Stimulated activated CD8-positive, alpha-beta memory T cell treated with anti-CD3 and anti-CD28 coated beads, Interleukin-12 subunit alpha, Interleukin-12 subunit beta, amount 100 ng/mL, for 4 hours (primary cell): ENCODE results near the gene SLAMF6.
"Not testable (repeated sequence)": the region's sequence is repeated elsewhere in the genome, so short reads cannot be mapped to it uniquely, and the experiment has no call there.

ENCODE experiments used
- DNase-seq: peaks from one replicate; pipeline ENCODE4 v3.0.0-alpha.2; 2020; ENCODE audit warnings: low read depth

The SLAMF6 gene

GRCh38 chr1:160504651-160505050 is 18.4 kb downstream of the SLAMF6 start:
- DNase-seq = no peak

DNA sequence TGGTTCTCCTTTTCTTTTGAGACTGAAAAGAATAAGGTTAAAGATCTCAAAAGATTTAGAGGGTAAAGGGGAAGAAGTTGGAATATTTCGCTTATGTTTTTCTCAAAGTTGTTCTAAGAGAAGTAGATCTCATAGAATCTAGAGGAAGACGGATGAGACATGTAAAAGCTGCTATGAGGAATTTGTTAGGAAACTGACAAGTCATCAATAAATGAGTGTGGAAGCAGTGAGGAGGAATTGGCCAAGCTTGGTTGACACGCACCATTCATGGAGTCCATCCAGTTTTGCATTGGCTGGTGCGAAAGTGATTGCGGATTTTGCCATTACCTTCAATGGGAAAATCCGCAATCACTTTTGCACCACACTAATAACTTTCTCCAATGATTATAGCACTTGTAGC is 20.0 kb downstream of the SLAMF6 start:
- no peak for DNase-seq

GRCh38 chr1:160500321-160500990 is 22.6 kb downstream of the SLAMF6 start:
- no peak for DNase-seq

DNA sequence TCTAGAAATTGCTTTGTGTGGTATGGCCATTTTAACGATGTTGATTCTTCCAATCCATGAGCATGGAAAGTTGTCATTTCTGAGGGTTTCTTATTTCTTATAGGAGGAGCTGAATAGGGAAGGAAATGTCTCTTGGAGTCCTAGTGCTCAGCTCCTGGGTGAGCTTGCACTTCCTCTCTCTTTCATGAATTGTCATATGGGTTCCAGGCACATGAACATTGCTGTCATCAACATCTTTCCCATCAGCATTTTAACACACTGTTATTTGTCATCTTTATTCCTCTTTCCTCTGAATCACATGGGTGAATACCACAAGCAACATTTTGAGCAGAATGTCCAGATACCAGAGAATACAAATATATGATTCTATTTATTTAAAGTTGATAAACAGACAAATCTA is 23.4 kb downstream of the SLAMF6 start:
- no peak for DNase-seq

DNA sequence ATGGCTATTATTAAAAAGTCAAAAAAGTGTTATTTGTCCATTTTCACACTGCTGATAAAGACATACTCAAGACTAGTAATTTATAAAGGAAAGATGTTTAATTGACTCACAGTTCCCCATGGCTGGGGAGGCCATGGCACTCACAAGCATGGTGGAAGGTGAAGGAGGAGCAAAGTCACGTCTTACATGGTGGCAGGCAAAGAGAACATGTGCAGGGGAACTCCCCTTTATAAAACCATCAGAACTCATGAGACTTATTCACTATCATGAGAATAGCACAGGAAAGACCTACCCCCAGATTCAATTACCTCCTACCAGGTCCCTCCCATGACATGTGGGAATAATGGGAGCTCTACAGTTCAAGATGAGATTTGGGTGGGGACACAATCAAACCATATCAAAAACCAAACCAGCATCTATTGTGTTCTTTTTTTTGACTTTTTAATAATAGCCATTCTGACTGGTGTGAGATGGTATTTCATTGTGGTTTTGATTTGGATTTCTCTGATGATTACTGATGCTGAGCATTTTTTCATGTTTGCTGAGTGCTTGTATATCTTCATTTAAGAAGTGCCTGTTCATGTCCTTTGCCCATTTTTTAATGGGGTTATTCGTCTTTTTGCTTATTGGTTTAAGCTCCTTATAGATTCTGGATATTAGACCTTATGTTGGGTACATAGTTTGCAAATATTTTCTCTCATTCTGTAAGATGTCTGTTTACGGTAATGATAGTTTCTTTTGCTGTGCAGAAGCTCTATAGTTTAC is 24.6 kb downstream of the SLAMF6 start:
- not testable (repeated sequence) for DNase-seq

- no peak for DNase-seq
Measured at GRCh38 chr1:160496334-160496733, 26.7 kb downstream of the SLAMF6 start.

DNA sequence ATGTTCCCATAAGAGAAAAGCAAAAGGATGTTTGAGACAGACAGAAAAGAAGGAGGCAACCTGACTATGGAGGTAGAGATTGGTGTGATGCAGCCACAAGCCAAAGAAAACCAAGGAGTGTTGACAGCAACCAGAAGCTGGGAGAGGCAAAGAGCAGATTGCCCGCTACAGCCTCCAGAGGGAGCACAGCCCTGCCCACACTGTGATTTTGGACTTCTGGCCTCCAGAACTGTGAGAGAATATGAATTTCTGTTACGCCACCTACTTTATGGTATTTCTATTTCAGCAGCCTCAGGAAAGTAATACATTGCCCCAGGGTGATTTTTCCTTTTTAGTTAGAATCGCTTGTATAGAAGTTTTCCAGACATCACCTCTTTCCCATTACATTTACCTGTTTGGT is 28.4 kb downstream of the SLAMF6 start:
- DNase-seq = no peak

- DNase-seq = no peak
Measured at GRCh38 chr1:160492617-160493016, 30.4 kb downstream of the SLAMF6 start.

GRCh38 chr1:160491981-160492380 is 31.1 kb downstream of the SLAMF6 start:
- no peak for DNase-seq

- DNase-seq = no peak
Measured at GRCh38 chr1:160491017-160491416, 32.0 kb downstream of the SLAMF6 start.

GRCh38 chr1:160489513-160490261 is 33.4 kb downstream of the SLAMF6 start:
- no peak for DNase-seq

DNA sequence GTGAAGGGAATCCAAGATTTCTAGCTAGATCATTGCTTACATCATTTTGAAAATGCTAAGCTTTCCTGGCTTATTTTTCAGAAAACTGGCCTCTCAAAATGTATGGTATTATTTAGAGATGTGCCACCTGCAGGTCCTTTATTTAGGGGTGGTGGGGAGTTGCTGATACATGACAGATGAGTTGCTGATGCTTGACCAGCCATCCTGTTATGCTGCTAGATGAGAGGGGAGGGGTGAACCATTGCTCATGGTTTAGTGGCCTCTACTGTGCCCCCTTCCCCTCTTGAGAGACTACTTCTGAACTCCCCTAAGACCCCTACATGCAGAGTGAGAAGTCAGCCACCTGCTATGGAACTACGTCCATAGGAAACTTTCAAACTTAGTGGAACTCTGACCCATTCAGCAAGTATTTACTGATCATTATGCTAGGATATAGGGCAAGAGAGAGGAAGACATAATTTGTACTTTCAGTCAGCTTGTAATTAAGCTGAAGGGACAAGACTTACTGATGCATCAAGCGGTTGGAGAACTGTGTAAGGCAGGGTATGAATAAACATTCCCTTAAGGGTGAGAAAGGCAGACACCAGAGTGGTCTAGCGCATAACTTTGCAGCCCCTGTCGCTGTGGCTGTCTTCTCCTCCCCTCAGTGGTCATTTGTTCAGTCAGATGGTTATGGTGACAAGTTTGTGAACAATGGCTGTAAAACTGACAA is 34.6 kb downstream of the SLAMF6 start:
- no peak for DNase-seq

- DNase-seq = no peak
Measured at GRCh38 chr1:160486453-160486852, 36.6 kb downstream of the SLAMF6 start.

GRCh38 chr1:160483505-160484185 is 39.4 kb downstream of the SLAMF6 start:
- no peak for DNase-seq

GRCh38 chr1:160481979-160482596 is 41.0 kb downstream of the SLAMF6 start:
- no peak for DNase-seq

DNA sequence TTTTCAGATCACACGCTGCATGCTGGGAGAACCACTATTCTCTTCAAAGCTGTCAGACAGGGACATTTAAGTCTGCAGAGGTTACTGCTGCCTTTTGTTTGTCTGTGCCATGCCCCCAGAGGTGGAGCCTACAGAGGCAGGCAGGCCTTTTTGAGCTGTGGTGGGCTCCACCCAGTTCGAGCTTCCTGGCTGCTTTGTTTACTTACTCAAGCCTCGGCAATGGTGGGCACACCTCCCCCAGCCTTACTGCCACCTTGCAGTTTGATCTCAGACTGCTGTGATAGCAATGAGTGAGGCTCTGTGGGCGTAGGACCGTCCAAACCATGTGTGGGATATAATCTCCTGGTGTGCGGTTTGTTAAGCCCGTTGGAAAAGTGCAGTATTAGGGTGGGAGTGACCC is 42.3 kb downstream of the SLAMF6 start:
- DNase-seq = not testable (repeated sequence)

GRCh38 chr1:160479091-160479490 is 44.0 kb downstream of the SLAMF6 start:
- DNase-seq = not testable (repeated sequence)

- no peak for DNase-seq
Measured at GRCh38 chr1:160474392-160475242, 48.4 kb downstream of the SLAMF6 start.

DNA sequence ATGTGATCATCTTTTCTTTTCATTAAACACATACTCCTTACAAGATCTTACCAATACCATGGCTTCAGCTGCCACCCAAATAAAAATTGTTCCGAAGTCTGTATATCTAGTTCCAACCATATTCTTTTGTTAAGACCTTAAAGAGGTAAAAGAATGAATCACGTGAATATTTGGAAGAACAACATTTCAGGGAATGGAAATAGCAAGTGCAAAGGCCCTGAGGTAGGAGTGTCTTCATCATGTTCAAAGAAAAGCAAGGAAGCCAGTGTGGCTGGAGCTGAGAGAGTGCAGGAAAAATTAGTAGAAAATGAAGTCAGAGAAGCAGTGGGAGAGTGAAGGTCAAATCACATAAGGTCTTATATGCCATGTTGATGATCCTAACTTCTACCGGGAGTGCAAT is 50.9 kb downstream of the SLAMF6 start:
- no peak for DNase-seq

- DNase-seq = no peak
Measured at GRCh38 chr1:160471253-160471652, 51.8 kb downstream of the SLAMF6 start.
